GM21528 (cell line): ENCODE data around the gene GABRP.
"Not testable (repeated sequence)": the region's sequence is repeated elsewhere in the genome, so short reads cannot be mapped to it uniquely, and the experiment has no call there.

Experiments used
- ATAC-seq: cut with Tn5 transposase; IDR thresholded peaks from one replicate; pipeline ENCODE4 v1.9.1; 2021; ENCODE audit warnings: mild to moderate bottlenecking, moderate library complexity; ENCODE audit not compliant: unreplicated experiment, low FRiP score

Gene GABRP

GRCh38 chr5:170754508-170754907 is 29.0 kb upstream of the GABRP start:
- not testable (repeated sequence) for ATAC-seq

DNA sequence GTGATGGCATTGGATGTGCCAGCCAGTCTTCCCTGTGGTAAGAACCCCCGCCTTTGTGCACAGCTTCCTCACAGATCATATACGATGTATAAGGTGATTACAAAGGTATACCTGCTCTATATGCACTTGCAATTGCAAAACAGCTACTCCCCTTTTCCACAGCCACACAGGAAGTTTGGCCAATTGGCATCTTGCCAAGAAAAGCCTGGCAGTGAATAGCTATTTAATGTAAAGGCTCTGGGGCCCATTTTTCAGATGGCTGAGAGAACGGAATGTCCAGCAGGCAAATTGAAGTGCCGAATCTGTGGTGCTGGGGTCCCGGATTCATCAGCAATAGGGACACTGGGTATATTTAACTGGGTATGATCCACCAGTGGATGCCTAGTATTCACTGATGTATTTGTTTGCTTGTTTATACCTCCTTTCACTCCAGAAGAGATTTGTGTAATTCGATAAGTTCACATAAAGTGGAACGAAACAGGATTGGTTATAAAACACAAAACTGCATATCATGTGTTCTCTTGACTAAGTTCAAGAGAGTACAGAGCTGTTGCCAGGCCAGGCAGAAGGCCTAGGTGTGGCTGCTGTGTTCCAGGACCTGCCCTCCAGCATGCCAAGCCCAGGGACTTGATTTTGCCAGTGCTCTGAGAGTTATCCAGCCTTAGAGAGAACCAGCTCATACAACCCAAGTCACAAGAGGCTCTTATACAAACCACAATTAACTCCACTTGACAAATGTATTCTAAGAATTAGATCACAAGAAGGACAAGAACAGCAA is 27.7 kb upstream of the GABRP start:
- ATAC-seq: no peak

DNA sequence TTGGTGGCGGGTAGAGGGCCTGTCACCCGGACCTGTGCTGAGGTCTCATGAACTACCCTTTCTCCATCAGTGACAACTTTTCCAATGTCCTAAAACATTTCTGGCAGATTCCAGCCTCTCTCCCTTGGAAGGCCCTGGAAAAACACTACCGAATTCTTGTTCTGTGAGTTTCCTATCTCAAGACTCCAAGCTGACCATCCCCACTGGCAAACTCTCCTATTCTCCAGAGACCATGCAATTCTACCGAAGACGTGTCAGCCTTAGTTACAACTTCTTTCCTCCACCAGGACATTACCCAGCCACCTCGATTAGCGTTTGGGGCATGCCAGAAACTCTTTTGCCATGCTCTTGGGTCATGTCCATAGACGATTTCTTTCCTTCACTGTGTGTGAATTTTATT is 26.8 kb upstream of the GABRP start:
- no peak for ATAC-seq

- ATAC-seq: peak; percentile 83
These were observed 26.3 kb upstream of the GABRP start for GRCh38 chr5:170757182-170757601.

- no peak for ATAC-seq
These were observed 25.9 kb upstream of the GABRP start for GRCh38 chr5:170757669-170758068.

GRCh38 chr5:170758481-170758880 is 25.0 kb upstream of the GABRP start:
- no peak for ATAC-seq

- no peak for ATAC-seq
These were observed 23.4 kb upstream of the GABRP start for GRCh38 chr5:170760113-170760512.

DNA sequence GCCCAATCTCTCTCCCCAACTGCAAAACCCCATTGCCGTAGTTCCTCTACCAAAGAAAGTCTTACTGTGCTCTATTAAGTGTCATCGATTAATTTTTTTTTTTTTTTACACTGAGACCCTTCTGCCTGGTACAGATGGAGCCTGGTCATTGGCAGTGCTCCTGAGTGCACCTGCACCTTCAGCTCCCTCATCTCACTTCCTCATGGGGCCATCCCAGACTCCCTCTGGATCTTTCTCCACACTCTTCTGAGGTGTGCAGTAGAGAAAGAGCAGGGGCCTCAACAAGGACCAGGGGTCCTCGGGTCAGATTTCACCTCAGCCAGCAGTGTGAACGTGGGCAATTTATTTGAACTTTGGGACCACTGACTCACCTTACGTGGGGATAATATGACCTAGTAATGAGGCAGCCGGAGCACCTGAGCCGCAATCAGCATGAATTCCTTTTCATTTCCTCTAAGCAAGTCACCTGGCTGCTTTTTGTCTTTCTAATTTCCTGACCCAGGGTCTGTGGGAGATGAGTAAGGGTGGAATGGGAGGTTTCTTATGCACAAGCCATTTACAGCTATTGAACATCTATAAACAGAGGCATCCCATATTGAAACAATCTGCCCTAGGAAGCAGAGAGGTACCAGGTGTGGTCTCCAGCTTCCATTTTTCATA is 22.3 kb upstream of the GABRP start:
- no peak for ATAC-seq

DNA sequence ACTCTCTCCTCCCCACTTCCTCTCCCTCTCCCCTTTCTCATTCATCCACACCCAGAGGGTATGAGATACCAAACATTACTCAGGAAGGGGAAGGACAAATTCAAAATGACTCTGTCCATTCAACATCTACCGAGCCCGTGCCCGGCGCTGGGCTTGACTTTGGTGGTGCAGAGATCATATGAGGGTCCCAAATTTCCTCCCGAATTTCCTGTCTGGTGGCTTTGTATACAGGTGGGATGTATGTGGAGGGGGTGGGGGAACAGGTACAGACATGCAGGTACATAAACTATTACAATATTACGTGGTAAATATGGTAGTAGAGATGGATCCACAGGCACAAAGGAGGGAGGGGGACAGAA is 21.8 kb upstream of the GABRP start:
- ATAC-seq: no peak

DNA sequence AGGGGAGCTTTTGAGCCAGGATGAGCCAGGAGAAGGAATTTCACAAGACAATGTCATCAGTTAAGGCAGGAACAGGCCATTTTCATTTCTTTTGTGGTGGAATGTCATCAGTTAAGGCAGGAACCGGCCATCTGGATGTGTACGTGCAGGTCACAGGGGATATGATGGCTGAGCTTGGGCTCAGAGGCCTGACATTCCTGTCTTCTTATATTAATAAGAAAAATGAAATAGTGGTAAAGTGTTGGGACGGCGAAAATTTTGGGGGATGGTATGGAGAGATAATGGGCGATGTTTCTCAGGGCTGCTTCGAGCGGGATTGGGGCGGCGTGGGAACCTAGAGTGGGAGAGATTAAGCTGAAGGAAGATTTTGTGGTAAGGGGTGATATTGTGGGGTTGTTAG is 21.2 kb upstream of the GABRP start:
- not testable (repeated sequence) for ATAC-seq

DNA sequence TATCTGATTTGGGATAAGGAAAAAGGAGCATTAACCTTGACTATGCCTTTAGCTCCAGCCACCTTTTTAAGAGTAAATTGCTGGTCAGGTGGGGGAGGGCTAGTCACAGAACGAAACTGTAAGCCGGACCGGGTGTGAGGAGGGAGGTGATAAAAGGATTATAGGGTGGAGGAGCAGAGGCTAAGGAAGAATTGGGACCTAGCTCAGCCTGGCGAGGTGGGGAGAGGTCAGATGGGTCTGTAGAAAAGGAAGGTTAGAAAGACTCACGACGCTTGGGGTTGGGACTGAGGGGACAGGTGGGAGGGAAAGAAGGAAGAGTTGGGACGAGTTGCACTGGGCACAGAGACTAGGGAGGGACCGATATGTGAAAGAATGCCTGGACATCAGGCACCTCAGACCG is 17.7 kb upstream of the GABRP start:
- ATAC-seq: not testable (repeated sequence)

GRCh38 chr5:170769246-170769645 is 14.3 kb upstream of the GABRP start:
- no peak for ATAC-seq

DNA sequence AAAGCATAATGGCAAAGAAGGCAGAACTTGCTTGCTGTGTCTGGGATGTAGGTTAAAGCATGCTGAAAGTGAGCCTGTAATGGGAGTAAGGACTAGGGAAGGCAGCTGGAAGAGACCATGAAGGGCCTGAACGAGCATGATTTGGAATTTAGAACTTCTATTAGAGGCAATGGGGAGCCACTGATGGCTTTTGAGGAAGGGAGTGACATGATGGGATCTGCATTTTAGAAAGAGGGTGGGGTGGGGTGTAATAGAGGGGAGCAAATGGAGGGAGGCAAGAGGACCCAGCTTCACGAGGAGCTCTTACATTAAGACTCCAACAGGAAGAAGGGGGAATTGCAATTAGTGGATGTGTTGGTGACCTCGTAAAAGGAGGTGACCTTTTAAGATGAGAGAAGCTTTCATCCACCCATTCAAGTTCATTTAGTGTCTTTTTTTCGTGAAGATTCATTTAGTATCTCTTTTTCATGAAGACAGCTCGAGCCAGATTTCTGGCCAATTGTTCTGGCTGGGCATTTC is 13.6 kb upstream of the GABRP start:
- ATAC-seq: no peak

- no peak for ATAC-seq
These were observed 12.0 kb upstream of the GABRP start for GRCh38 chr5:170771496-170771895.

DNA sequence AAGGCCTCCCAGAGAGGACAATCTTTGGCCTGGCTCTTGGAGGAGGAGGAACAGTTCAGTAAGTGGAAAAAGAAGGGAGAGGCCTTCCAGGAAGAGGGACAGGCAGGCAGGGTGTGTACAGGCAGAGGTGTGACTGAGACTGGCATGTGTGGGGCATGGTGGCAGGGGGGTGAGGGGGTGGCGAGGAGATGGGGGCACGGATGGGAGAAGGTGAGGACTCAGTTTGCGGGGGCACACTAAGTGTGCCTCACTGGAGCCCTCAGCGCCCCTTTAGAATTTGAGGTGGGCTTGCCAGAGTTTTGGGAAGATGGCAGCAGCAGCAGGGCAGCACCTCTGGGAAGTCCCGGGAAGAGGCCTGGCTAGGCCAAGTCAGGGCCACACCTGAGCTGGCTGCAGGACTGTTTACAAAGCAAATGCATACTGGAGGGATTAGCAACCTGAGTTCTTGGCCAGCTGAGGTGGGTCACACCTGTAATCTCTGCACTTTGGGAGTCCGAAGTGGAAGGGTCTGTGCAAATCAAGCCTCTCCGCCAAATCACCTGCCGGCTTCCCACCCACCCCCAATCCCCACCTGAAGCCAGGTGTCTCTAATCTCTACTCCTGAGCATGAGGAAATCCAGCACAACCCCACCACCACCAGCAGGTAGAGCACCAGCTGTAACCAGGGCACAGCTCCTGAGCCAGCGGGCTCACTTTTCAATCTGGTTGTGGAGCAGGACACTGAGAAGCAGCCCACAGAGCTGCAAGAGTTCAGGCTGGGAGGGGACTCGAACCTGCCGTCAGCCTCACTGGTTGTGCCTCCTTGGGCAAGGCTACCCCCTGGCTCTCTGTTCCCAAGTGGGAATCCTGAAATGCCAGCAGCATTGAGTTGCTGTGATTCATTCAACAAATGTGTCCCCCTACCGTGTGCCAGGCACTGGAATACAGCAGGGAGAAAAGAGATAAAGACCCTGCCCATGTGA is 10.2 kb upstream of the GABRP start:
- no peak for ATAC-seq

GRCh38 chr5:170774831-170775230 is 8.7 kb upstream of the GABRP start:
- no peak for ATAC-seq

DNA sequence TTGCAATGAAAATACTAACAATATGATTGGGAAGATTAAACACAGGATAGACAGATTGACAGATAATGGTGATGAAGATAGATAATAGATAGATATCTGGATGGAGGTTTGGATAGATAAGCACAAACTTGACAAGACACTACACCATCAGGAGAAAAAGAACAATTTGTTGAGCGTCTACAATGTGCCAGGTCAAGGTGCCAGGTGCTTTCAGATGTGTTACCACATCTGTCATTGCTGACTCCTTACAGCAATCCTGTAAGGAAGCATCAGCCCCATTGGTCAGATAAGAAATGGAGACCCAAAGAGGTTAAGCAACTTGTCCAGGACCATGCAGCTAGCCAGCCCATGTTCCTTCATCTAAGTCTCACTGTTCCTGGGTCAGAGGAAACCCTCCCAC is 1.6 kb upstream of the GABRP start:
- no peak for ATAC-seq

DNA sequence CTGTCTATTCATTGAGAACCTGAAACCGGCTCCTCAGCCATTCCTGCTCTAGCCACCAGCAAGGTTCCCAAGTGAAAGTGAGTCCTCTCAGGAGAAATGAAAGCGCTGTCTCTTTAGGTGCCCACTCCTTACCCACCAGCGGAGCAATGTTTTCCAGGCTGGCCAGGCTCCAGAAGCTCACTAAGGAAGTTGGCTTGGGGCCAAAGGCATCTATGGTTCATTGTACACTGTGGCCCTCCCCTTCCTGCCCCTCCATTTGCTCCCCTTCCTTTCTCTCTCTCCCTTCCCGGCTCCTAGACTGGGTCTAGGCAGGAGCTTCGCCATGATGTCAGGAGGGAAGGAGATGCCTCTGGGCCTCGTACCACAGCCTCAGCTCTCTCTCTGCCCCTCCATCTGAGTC is 1.1 kb upstream of the GABRP start:
- ATAC-seq: no peak

DNA sequence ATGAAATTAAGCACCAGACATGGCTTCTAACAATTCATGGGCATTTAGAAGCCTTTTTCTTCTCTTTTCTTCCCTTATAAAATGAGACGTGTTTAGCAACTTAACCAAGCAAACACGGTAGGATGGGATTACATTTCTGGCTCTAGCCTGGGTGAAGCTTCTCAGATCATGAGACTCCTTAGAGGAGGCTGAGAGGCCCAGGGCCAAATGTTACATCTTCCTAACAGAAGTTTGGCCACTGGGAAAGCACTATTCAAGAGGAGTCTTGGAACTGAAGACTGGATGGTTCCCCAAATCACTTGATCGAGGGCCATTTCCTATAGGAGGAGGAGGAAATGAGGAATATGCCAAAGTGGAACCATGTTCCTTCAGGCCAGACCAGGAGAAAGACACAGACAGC is 1.9 kb downstream of the GABRP start:
- no peak for ATAC-seq

- ATAC-seq: no peak
These were observed 3.7 kb downstream of the GABRP start for GRCh38 chr5:170787216-170787615.
